GM12878 (cell line): Measurements from ENCODE around the gene SLC9A3. TPM values are rescaled to one million over a fixed set of nuclear protein-coding genes. Genes with fewer than 3 reads are reported as not detected.

Source experiments
- ATAC-seq: fragments of 200-7000 bp; cut with Tn5 transposase; 3 replicates; pipeline ENCODE4 v1.9.1; 2020; ENCODE audit warnings: mild to moderate bottlenecking, moderate library complexity
- BruUV-seq: library from RNA; stranded (reverse); fragments of 400-500 nt; replicated peaks from 2 replicates; lab custom pipeline; 2021; lab: Mats Ljungman, UMichigan
- CTCF ChIA-PET: fragments of 300-600 bp; sonication (Branson Sonifier 250); formaldehyde crosslinking; extraction: SDS; loops from one replicate; lab custom pipeline; 2021; ENCODE audit warnings: inconsistent platforms; lab: Yijun Ruan, JAX
- POLR2A ChIA-PET: fragments of 350-600 bp; formaldehyde crosslinking; extraction: SDS; loops from one replicate; lab custom pipeline; 2021; ENCODE audit warnings: inconsistent platforms; lab: Charles Lee
- RAD21 ChIA-PET: fragments of 300-600 bp; sonication (Branson Sonifier 250); formaldehyde crosslinking; loops from one replicate; lab custom pipeline; 2023; ENCODE audit warnings: antibody characterized with exemption; ENCODE audit not compliant: unreplicated experiment; lab: Charles Lee
- SMC1A ChIA-PET: fragments of 300-600 bp; sonication (Branson Sonifier 250); formaldehyde crosslinking; loops from one replicate; lab custom pipeline; 2023; ENCODE audit not compliant: unreplicated experiment, uncharacterized antibody; lab: Charles Lee
- DNase-seq: peaks from one replicate; pipeline ENCODE4 v3.0.0-alpha.2; 2011; ENCODE audit warnings: low read depth, low spot score
- FAIRE-seq: peaks from 3 replicates; lab custom pipeline; 2011; peaks lifted over from hg19 to GRCh38; lab: Jason Lieb, UNC
- H2AFZ ChIP-seq: 2 replicates; pipeline ENCODE4 v1.6.0; 2011; ENCODE audit warnings: low read depth, low read length, control low read depth; ENCODE audit not compliant: control insufficient read depth
- H3K27ac ChIP-seq: 2 replicates; pipeline ENCODE4 v1.5.1; 2011; ENCODE audit warnings: control low read depth; ENCODE audit not compliant: control insufficient read depth, insufficient read depth
- H3K27me3 ChIP-seq, 2 experiments: replicated peaks in 1 of 2; 2 replicates each; pipeline versions ENCODE4 v1.6.0 to v1.6.1; 2011; ENCODE audit warnings: low read length in 1 of 2; ENCODE audit not compliant: control insufficient read depth in 2 of 2, insufficient read depth in 2 of 2
- H3K36me3 ChIP-seq, 2 experiments: 2 replicates each; pipeline ENCODE4 v1.5.1; 2011; ENCODE audit warnings: low read length in 1 of 2; ENCODE audit not compliant: control insufficient read depth in 2 of 2, insufficient read depth in 2 of 2
- H3K4me1 ChIP-seq: 2 replicates; pipeline ENCODE4 v1.6.1; 2011; ENCODE audit warnings: mild to moderate bottlenecking, low read length, moderate library complexity, mixed read lengths; ENCODE audit not compliant: control insufficient read depth, insufficient read depth
- H3K4me2 ChIP-seq: 2 replicates; pipeline ENCODE4 v1.6.0; 2011; ENCODE audit warnings: control low read depth; ENCODE audit not compliant: control insufficient read depth, insufficient read depth
- H3K4me3 ChIP-seq: fragments of 200-600 bp; sonication (generic); 2 replicates; pipeline ENCODE4 v1.5.1; 2016
- H3K79me2 ChIP-seq: 2 replicates; pipeline ENCODE4 v1.6.0; 2011; ENCODE audit warnings: low read length; ENCODE audit not compliant: control insufficient read depth, insufficient read depth
- H3K9ac ChIP-seq: 2 replicates; pipeline ENCODE4 v1.8.0; 2011; ENCODE audit warnings: low read length, control low read depth, mixed read lengths; ENCODE audit not compliant: control insufficient read depth, insufficient read depth
- H3K9me3 ChIP-seq: replicated peaks from 3 replicates; pipeline ENCODE4 v1.5.1; 2011; ENCODE audit warnings: mild to moderate bottlenecking, low read length; ENCODE audit not compliant: control insufficient read depth, insufficient read depth
- H4K20me1 ChIP-seq: 2 replicates; pipeline ENCODE4 v1.6.0; 2011; ENCODE audit not compliant: control insufficient read depth, insufficient read depth
- BCLAF1 ChIP-seq: fragments of 450-650 bp; IDR thresholded peaks from 2 replicates; pipeline ENCODE4 v1.6.1; 2017; ENCODE audit warnings: antibody characterized with exemption, mild to moderate bottlenecking, moderate library complexity
- BRCA1 ChIP-seq: IDR thresholded peaks from 2 replicates; pipeline ENCODE4 v1.6.1; 2011; ENCODE audit warnings: low read depth, low read length, improper control_type of control experiment
- CBX5 ChIP-seq: sonication (generic); IDR thresholded peaks from 2 replicates; pipeline ENCODE4 v1.6.1; 2016; ENCODE audit warnings: low read depth, moderate library complexity, mild to moderate bottlenecking, inconsistent platforms
- FOXK2 ChIP-seq: fragments of 450-650 bp; IDR thresholded peaks from 2 replicates; pipeline ENCODE4 v1.6.1; 2017; ENCODE audit warnings: mild to moderate bottlenecking, moderate library complexity
- HSF1 ChIP-seq: fragments of 150-350 bp; IDR thresholded peaks from 2 replicates; pipeline ENCODE4 v1.6.1; 2014; ENCODE audit warnings: mild to moderate bottlenecking, low read depth, low read length
- IKZF2 ChIP-seq, 2 experiments: fragments of 450-650 bp; IDR thresholded peaks; 2 replicates each; pipeline ENCODE4 v1.6.1; 2017; ENCODE audit warnings: mild to moderate bottlenecking in 2 of 2, moderate library complexity in 2 of 2
- KAT2A ChIP-seq: conservative IDR thresholded peaks from 2 replicates; pipeline ENCODE4 v1.6.1; 2011; ENCODE audit warnings: low read depth, low read length; ENCODE audit not compliant: control insufficient read depth
- LARP7 ChIP-seq: fragments of 450-650 bp; IDR thresholded peaks from 2 replicates; pipeline ENCODE4 v1.6.1; 2017; ENCODE audit warnings: mild to moderate bottlenecking
- MYC ChIP-seq: IDR thresholded peaks from 2 replicates; pipeline ENCODE4 v1.6.1; 2011; ENCODE audit warnings: mild to moderate bottlenecking, low read length, moderate library complexity, inconsistent platforms; ENCODE audit not compliant: insufficient read depth, insufficient replicate concordance, insufficient read length, severe bottlenecking
- NFIC ChIP-seq: IDR thresholded peaks from 2 replicates; pipeline ENCODE4 v1.6.1; 2012; ENCODE audit warnings: low read depth, mild to moderate bottlenecking, inconsistent platforms, low read length, moderate library complexity
- NFYB ChIP-seq: IDR thresholded peaks from 2 replicates; pipeline ENCODE4 v1.6.1; 2011; ENCODE audit warnings: low read depth, mild to moderate bottlenecking, low read length, improper control_type of control experiment, moderate library complexity; ENCODE audit not compliant: insufficient read depth
- TBL1XR1 ChIP-seq: IDR thresholded peaks from 2 replicates; pipeline ENCODE4 v1.6.1; 2012; ENCODE audit warnings: low read depth, low read length, improper control_type of control experiment
- whole genome bisulfite sequencing: methylation state at CpG from one replicate; pipeline ENCODE4 v1.1.6; 2016; ENCODE audit warnings: low lambda C conversion rate; ENCODE audit not compliant: insufficient replicate concordance, insufficient coverage; ENCODE audit errors: missing lambda C conversion rate; 5-methylcytosine and 5-hydroxymethylcytosine counted together
- in situ Hi-C: fragments of 300-500 bp; cut with MboI; formaldehyde crosslinking; loops from 9 replicates; pipeline ENCODE4 v1.14.3; 2018; ENCODE audit warnings: mixed read lengths
- intact Hi-C: fragments of 100-400 bp; cut with micrococcal nuclease; formaldehyde crosslinking; loops from one replicate; pipeline ENCODE4 v1.14.2; 2022; ENCODE audit not compliant: unreplicated experiment
- polyA plus RNA-seq, 11 experiments: library from polyadenylated mRNA; depleted of rRNA in 4 of 11; unstranded in 6 of 11; stranded (reverse) in 5 of 11; fragments of >200 nt; fragmentation: Nextera tagmentation in 4 of 11; fragmentation: Illumina TruSeq in 1 of 11; extraction: Ambion mirVana in 4 of 11; extraction: Trizol in 1 of 11; gene quantifications; 1 replicate in 1 of 11; 2 replicates in 10 of 11; pipeline versions ENCODE4 v1.2.1 to v1.2.3, GENCODE V29; 2011 to 2016; ENCODE audit warnings: inconsistent platforms in 2 of 11, missing spikeins in 2 of 11, low read depth in 1 of 11
- total RNA-seq, 4 experiments: library from RNA; depleted of rRNA in 3 of 4; stranded (reverse); fragments of >200 nt in 3 of 4; fragmentation: Illumina TruSeq in 1 of 4; extraction: Trizol in 1 of 4; gene quantifications; 2 replicates each; pipeline versions ENCODE4 v1.2.1 to v1.2.3, GENCODE V29; 2013 to 2021

Gene SLC9A3
- total and polyA plus RNA-seq, 10 of the 15 experiments (the other 5 are each of a cell fraction or from before 2014, with no cell fraction given), result 0.04 to 5.2 (median 2.3) TPM; not detected in 1

GRCh38 chr5:497871-498509 is 26.3 kb downstream of the SLC9A3 start:
- H2AFZ ChIP-seq, result no peak overlapping the region
- ATAC-seq (no peak), FAIRE-seq (no peak), DNase-seq (no peak)
- SMC1A ChIA-PET, result no interaction called here
- no peaks in the 10 kb centered on the region for H4K20me1 ChIP-seq
- 61% methylated on average over 40 of the region's 40 CpGs for WGBS
- no peak for TF ChIP-seq FOXK2
- no peak for TF ChIP-seq NFYB
- TF ChIP-seq BRCA1, result no peak
- no peak for TF ChIP-seq MYC
- no peak for TF ChIP-seq IKZF2 (IDR thresholded peaks at IDR 0.05)
- no peak for TF ChIP-seq HSF1
- TF ChIP-seq BCLAF1, result no peak
- no peak for TF ChIP-seq CBX5
- TF ChIP-seq KAT2A, result no peak
- TF ChIP-seq TBL1XR1, result no peak
- TF ChIP-seq NFIC, result no peak
- no peak for TF ChIP-seq LARP7
- no peak overlapping the region for H3K27ac ChIP-seq
- RAD21 ChIA-PET, result no interaction called here
- intact Hi-C loops, result no loop called here
- no peaks in the 10 kb centered on the region for H3K79me2 ChIP-seq
- H3K36me3 ChIP-seq, result no peaks in the 10 kb centered on the region
- H3K4me3 ChIP-seq, result no peak overlapping the region
- H3K27me3 ChIP-seq, result no peaks in the 10 kb centered on the region; a peak in 1 of 4 replicates
- BruUV-seq, result no TSS peak
- H3K4me1 ChIP-seq, result no peaks in the 10 kb centered on the region
- no peak overlapping the region for H3K9ac ChIP-seq
- no peak overlapping the region for H3K4me2 ChIP-seq
- in situ Hi-C loops, result no loop called here
- CTCF ChIA-PET, result no interaction called here
- H3K9me3 ChIP-seq, result no peaks in the 10 kb centered on the region; the same call in 2 of the 3 replicates
- POLR2A ChIA-PET, result no interaction called here
